Lower leg skin (tissue), 4 donors: ENCODE data around the gene ARG1. TPM values are rescaled to one million over a fixed set of nuclear protein-coding genes. Genes with fewer than 3 reads are reported as not detected.

Source experiments
- DNase-seq, 2 donors: peaks; one replicate each; pipeline ENCODE4 v3.0.0-alpha.2; 2019; ENCODE audit warnings: low spot score in 2 of 2
- H3K4me3 ChIP-seq: fragments of 200-600 bp; sonication (generic); 2 replicates; pipeline ENCODE4 v1.5.1; 2017; ENCODE audit warnings: mild to moderate bottlenecking, low read depth; ENCODE audit not compliant: poor library complexity, severe bottlenecking
- CTCF ChIP-seq, 3 donors: fragments of 450-650 bp; IDR thresholded peaks; one replicate each; pipeline ENCODE4 v1.5.1; 2016; ENCODE audit warnings: antibody characterized with exemption in 3 of 3, mild to moderate bottlenecking in 3 of 3, moderate library complexity in 2 of 3
- POLR2A ChIP-seq, 2 donors: fragments of 450-650 bp; IDR thresholded peaks; one replicate each; pipeline ENCODE4 v1.6.1; 2016 to 2017; ENCODE audit warnings: antibody characterized with exemption in 2 of 2, mild to moderate bottlenecking in 1 of 2, moderate library complexity in 1 of 2
- WGBS, 2 donors: methylation state at CpG; one replicate each; pipeline ENCODE4 v1.1.5; 2018; 5-methylcytosine and 5-hydroxymethylcytosine counted together
- intact Hi-C: fragments of 100-400 bp; cut with DNase I; formaldehyde crosslinking; loops from one replicate; pipeline ENCODE4 v1.15.0; 2023; ENCODE audit warnings: low total_unique reads
- total RNA-seq, 4 donors: library from RNA; depleted of rRNA; stranded (reverse); fragments of >200 nt; gene quantifications; one replicate each; pipeline ENCODE4 v1.1.0, GENCODE V29; 2016

The ARG1 gene
- total RNA-seq, 4 donors from 2014 or later: 104 to 248 (median 220) TPM

- DNase-seq: no peak
- intact Hi-C loops: no loop called here
- TF ChIP-seq CTCF (IDR thresholded peaks at IDR 0.05) (no peak), POLR2A (IDR thresholded peaks at IDR 0.05) (no peak)
- no peak overlapping the region for H3K4me3 ChIP-seq
- WGBS, 2 donors: 94 to 95% methylated on average over 4 of the region's 4 CpGs
These were observed 1.7 kb downstream of the ARG1 start for GRCh38 chr6:131574686-131575085.

- intact Hi-C loops: no loop called here
- WGBS, 2 donors: 91 to 94% methylated on average over 5 of the region's 5 CpGs
- DNase-seq: no peak
- H3K4me3 ChIP-seq: no peak overlapping the region
- TF ChIP-seq POLR2A (IDR thresholded peaks at IDR 0.05) (no peak), CTCF (IDR thresholded peaks at IDR 0.05) (no peak)
These were observed 2.9 kb downstream of the ARG1 start for GRCh38 chr6:131575834-131576478.

DNA sequence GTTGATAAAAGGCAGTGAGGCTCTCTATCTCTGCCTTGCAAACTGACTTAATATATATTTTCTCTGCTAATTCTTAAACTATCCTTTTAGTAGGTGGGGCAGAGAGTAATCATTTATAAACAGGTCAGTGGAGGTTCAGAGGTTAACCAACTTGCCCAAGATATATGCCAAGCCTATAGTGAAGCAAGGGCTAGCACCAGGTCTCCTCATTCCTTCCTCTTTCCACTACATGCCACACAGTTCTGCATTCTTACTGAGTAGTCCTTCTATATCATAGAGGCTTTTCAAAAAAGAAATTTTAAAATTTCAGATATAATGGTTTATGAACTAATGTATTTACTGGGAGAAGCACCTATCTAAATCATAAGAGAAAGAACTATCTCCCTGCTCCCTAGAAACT, 8.5 kb downstream of the ARG1 start:
- intact Hi-C loops: no loop called here
- TF ChIP-seq CTCF (IDR thresholded peaks at IDR 0.05): no peak
- no peak for TF ChIP-seq POLR2A (IDR thresholded peaks at IDR 0.05)
- H3K4me3 ChIP-seq: no peak overlapping the region
- no peak for DNase-seq

GRCh38 chr6:131586543-131586942, 13.5 kb downstream of the ARG1 start:
- WGBS, 2 donors: 79 to 85% methylated on average over 4 of the region's 4 CpGs
- H3K4me3 ChIP-seq: no peak overlapping the region

GRCh38 chr6:131587909-131588308, 14.9 kb downstream of the ARG1 start:
- DNase-seq: no peak
- no peak overlapping the region for H3K4me3 ChIP-seq
- TF ChIP-seq CTCF (IDR thresholded peaks at IDR 0.05) (no peak), POLR2A (IDR thresholded peaks at IDR 0.05) (no peak)
- intact Hi-C loops: no loop called here
- 83 to 89% methylated on average over 4 of the region's 4 CpGs for WGBS, 2 donors

More at GRCh38 chr6:131586543-131586942, 13.5 kb downstream of the ARG1 start:
- DNase-seq: no peak
- no peak for TF ChIP-seq POLR2A (IDR thresholded peaks at IDR 0.05)
- TF ChIP-seq CTCF (IDR thresholded peaks at IDR 0.05): no peak
- intact Hi-C loops: no loop called here

DNA sequence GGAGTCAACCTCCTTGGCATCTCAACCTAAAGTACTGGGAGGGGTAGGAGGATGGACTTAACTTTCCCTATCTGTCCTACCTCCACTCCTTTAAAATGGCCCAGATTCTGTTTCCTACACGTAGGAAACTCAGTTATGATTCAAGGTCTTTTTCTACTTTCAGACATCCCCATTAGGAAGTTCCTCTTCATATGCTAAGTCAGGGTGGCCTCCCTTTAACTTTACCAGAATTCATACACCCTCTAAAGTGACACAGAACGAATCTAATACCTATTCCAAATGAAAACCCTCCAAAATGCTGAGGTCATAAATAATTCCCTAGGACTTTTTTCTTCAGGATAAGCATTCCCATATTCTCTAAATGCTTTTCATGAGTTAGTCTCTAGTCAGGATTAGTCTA, 15.6 kb downstream of the ARG1 start:
- TF ChIP-seq POLR2A (IDR thresholded peaks at IDR 0.05) (no peak), CTCF (IDR thresholded peaks at IDR 0.05) (no peak)
- WGBS, 2 donors: 75 to 87% methylated on average over 2 of the region's 2 CpGs
- no peak overlapping the region for H3K4me3 ChIP-seq
- no peak for DNase-seq
- intact Hi-C loops: no loop called here
